NCI-H524 (cell line): Measurements from ENCODE around the gene TYK2.

Experiments used
- DNase-seq, 2 experiments: peaks; one replicate each; lab custom pipeline; 2025; lab: John Stamatoyannopoulos, UW

Gene TYK2

DNA sequence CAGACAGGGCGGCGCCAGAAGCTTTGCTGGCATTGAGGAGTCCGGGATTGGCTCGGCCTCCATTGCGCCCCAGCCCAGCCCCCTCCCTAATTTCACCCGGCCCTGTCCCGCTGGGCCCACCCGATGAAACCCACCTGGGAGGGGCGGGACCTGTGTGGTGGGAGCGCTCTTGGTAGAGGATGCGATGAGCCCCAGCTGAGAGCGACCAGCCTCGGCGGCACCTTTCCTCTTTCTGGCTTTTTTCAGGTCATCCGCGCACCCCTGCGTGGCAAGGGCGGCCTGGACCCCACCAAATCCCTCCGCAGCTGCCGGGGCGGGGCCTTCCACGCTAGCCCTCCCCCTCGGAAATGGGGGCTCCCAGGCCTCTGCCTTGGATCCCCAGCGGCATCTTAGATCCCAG, 70.9 kb downstream of the TYK2 start, which contains the start of gene ZGLP1:
TSS of gene ZGLP1 (minus strand) at position 393 of the 400 bp plus-strand sequence.
- DNase-seq: no peak

DNA sequence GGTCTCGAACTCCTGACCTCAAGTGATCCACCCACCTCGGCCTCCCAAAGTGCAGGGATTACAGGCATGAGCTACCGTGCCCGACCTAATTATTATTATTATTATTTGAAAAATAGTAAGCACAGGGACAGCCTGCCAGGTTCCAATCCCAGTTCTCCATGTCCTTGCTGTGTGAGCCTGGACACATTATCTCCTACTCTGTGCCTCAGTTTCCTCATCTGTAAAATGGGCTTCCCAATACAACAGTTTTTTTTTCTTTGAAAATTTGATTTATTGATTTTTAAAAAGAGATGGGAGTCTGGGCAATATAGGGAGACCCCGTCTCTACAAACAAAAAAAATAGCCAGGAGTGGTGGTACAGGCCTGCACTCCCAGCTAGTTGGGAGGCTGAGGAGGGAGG, 74.0 kb downstream of the TYK2 start:
- DNase-seq: no peak

DNA sequence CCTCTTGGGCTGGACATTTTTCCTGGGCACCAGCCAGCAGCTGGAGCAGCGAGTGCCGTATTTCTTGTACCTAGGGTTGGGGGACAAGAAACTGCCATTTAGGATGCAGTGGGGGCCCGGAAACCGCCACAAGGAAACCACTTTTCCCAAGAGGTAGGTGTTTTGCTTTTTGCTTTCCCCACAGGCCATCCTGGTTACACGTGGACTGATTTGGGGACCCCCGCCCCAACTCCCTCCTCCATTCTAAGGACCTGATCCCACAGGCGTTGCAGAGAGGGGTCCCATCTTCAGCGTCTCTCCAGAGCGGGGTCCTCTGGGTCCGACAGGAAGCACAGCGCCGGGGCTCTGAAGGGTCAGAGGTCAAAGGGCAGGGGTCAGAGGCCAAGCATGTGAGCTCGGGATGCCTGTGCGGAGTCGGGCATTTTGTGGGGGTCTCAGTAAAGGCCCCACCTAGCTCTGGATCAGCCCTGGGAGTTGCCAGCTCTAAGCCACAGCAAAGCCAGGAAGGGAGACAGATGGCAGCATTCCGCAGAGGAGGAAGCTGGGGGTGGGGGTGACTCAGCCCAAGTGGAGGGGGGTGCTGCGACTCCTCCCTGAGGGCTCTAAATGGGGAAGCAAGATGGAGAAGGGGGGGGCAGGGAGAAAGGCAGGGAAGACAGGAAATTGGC, 75.1 kb downstream of the TYK2 start:
- DNase-seq: peak in 1 of 2 experiments; percentile 63
